AG04450 (cell line): ENCODE results near the gene LEUTX. TPM values are rescaled to one million over a fixed set of nuclear protein-coding genes. Genes with fewer than 3 reads are reported as not detected.

Source experiments
- CTCF ChIA-PET: fragments of 300-600, 350-600 bp; formaldehyde crosslinking; extraction: SDS; loops from one replicate; lab custom pipeline; 2022; ENCODE audit warnings: antibody characterized with exemption, inconsistent platforms; lab: Charles Lee
- POLR2A ChIA-PET: fragments of 350-600 bp; formaldehyde crosslinking; extraction: SDS; loops from one replicate; lab custom pipeline; 2021; ENCODE audit warnings: antibody characterized with exemption, inconsistent platforms; lab: Yijun Ruan, JAX
- DNase-seq: peaks from one replicate; pipeline ENCODE4 v3.0.0-alpha.2; 2011; ENCODE audit warnings: low read depth, low spot score
- H3K27ac ChIP-seq: one replicate; pipeline ENCODE4 v1.5.1; 2012; ENCODE audit warnings: low read depth, low read length, control low read depth
- H3K27me3 ChIP-seq: one replicate; pipeline ENCODE4 v1.6.0; 2012; ENCODE audit warnings: low read length; ENCODE audit not compliant: control insufficient read depth, insufficient read depth
- H3K4me3 ChIP-seq: 2 replicates; pipeline ENCODE4 v1.5.1; 2011; ENCODE audit warnings: mild to moderate bottlenecking, low read depth, low read length, control low read depth
- H3K9me3 ChIP-seq: 2 replicates; pipeline ENCODE4 v1.5.1; 2012; ENCODE audit warnings: low read length; ENCODE audit not compliant: control insufficient read depth, insufficient read depth
- CTCF ChIP-seq: IDR thresholded peaks from 2 replicates; pipeline ENCODE4 v1.5.1; 2011; ENCODE audit warnings: low read depth, low read length, control low read depth, inconsistent platforms
- polyA plus RNA-seq: library from polyadenylated mRNA; depleted of rRNA; stranded (reverse); fragments of >200 nt; gene quantifications from 2 replicates; pipeline ENCODE4 v1.2.3, GENCODE V29; 2011

The LEUTX gene
- polyA plus RNA-seq, 1 experiment, result not detected

GRCh38 chr19:39795001-39795400 lies 16.3 kb downstream of the LEUTX start:
- H3K27ac ChIP-seq, result no peak overlapping the region
- no peak overlapping the region for H3K4me3 ChIP-seq
- POLR2A ChIA-PET, result interaction anchor here (0.6 kb wide), 1 partner anchor 28 kb away, joined by 11 read pairs; no protein-coding TSS in a partner anchor
- CTCF ChIA-PET, result interaction anchor here (0.6 to 11.7 kb wide), 3 partner anchors 49 to 183 kb away, joined by 3 to 226 read pairs (median 5); partner anchors contain the start of genes FBL and PSMC4
- peaks cover 3% of the 10 kb centered on the region for H3K27me3 ChIP-seq
- H3K9me3 ChIP-seq, result no peaks in the 10 kb centered on the region
- TF ChIP-seq CTCF, result no peak
- DNase-seq, result no peak

DNA sequence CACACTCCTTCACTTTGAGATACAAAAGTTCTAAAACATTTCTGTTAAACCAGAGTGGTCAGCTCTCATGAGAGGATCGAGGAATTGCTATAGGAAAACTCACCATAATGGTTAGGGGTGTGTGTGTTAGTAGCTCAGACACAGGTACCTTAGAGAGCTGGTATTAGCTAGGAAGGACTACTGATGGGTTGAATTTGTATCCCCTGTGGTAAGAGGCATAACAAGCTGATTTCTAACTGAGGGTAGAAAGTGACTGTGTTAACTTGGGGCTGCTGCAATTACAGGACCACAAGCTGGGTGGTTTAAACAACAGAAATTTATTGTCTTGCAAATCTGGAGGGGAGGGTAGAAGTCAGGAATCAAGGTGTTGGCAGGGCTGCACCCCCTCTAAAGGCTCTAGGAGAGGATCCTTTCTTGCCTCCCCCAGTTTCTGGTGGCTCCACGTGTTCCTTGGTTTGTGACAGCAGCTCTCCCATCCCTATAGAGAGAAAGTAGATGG lies 17.4 kb downstream of the LEUTX start:
- no peak overlapping the region for H3K27ac ChIP-seq
- no peak for DNase-seq
- H3K9me3 ChIP-seq, result no peaks in the 10 kb centered on the region
- ChIA-PET CTCF (interaction anchor here (11.7 kb wide), 1 partner anchor 48 kb away, joined by 226 read pairs; the partner anchor contains the start of gene FBL), POLR2A (no interaction called here)
- no peak for TF ChIP-seq CTCF
- H3K4me3 ChIP-seq, result no peak overlapping the region
- H3K27me3 ChIP-seq, result peaks cover 3% of the 10 kb centered on the region

GRCh38 chr19:39797083-39797482 lies 18.4 kb downstream of the LEUTX start:
- Histone ChIP-seq H3K4me3 (no peak overlapping the region), H3K27me3 (peaks cover 3% of the 10 kb centered on the region), H3K27ac (no peak overlapping the region), H3K9me3 (no peaks in the 10 kb centered on the region)
- TF ChIP-seq CTCF, result no peak
- POLR2A ChIA-PET, result no interaction called here
- no peak for DNase-seq
- CTCF ChIA-PET, result interaction anchor here (0.5 to 11.7 kb wide), 3 partner anchors 8 to 173 kb away, joined by 3 to 226 read pairs (median 4); partner anchors contain the start of genes FBL and PSMC4

- no peak overlapping the region for H3K4me3 ChIP-seq
- H3K9me3 ChIP-seq, result no peaks in the 10 kb centered on the region
- H3K27ac ChIP-seq, result no peak overlapping the region
- TF ChIP-seq CTCF, result no peak
- no peak for DNase-seq
- H3K27me3 ChIP-seq, result peaks cover 6% of the 10 kb centered on the region
- POLR2A ChIA-PET, result no interaction called here
- CTCF ChIA-PET, result interaction anchor here (0.6 to 4.9 kb wide), 4 partner anchors 10 to 168 kb away, joined by 3 to 31 read pairs (median 13); partner anchors contain the start of gene PSMC4
These were observed 24.3 kb downstream of the LEUTX start for GRCh38 chr19:39802958-39803357.

DNA sequence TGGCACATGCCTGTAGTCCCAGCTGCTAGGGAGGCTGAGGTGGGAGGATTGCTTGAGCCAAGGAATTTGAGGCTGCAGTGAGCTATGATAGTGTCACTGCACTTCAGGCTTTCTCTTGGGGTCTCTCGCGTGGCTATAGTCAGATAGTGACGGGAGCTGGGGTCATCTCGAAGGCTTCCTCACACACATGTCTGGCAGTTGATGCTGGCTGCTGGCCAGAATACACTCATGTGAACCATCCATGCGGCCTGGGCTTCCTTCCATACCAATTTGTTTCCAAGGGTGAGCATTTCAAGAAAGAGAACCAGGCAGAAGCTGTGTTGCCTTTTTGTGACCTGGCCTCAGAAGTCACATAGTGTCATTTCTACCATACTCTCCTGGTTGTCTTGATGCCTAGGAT lies 26.4 kb downstream of the LEUTX start:
- ChIA-PET POLR2A (no interaction called here), CTCF (interaction anchor here (0.9 to 2.9 kb wide), 2 partner anchors 12 to 38 kb away, joined by 6 to 18 read pairs; no protein-coding TSS in a partner anchor)
- TF ChIP-seq CTCF, result no peak
- peaks cover 3% of the 10 kb centered on the region; the same call in 1 of the 2 replicates for H3K9me3 ChIP-seq
- no peak for DNase-seq
- H3K4me3 ChIP-seq, result no peak overlapping the region
- peaks cover 6% of the 10 kb centered on the region for H3K27me3 ChIP-seq
- no peak overlapping the region for H3K27ac ChIP-seq
